ENCODE results near the gene KCNH1. TPM values are rescaled to one million over a fixed set of nuclear protein-coding genes. Genes with fewer than 3 reads are reported as not detected.

KCNH1 gene
- total RNA-seq, 1 experiment from 2014 or later = not detected

GRCh38 chr1:210678306-210678705, 455.6 kb downstream of the KCNH1 start:
- no peaks in the 10 kb centered on the region for H3K9me3 Mint-ChIP-seq (ENCODE audit: unreplicated experiment)
- Histone ChIP-seq H3K9me3 (no peaks in the 10 kb centered on the region), H3K4me3 (ENCODE audit: low read depth, low read length) (no peak overlapping the region), H3K4me1 (no peaks in the 10 kb centered on the region), H3K36me3 (ENCODE audit: control insufficient read depth, insufficient read depth, low read length) (no peaks in the 10 kb centered on the region), H3K27me3 (replicated peaks; ENCODE audit: control insufficient read depth, insufficient read depth, low read length) (no peaks in the 10 kb centered on the region)
- POLR2A ChIA-PET = no interaction called here
- BruUV-seq (replicated peaks) = no TSS peak
- no peak overlapping the region for H3K4me3 Mint-ChIP-seq (ENCODE audit: unreplicated experiment)
- H3K4me1 Mint-ChIP-seq (ENCODE audit: low read depth, unreplicated experiment) = no peaks in the 10 kb centered on the region
- CTCF ChIA-PET = no interaction called here
- H3K27me3 Mint-ChIP-seq (ENCODE audit: insufficient read depth, unreplicated experiment) = peaks cover 5% of the 10 kb centered on the region
- H3K36me3 Mint-ChIP-seq (ENCODE audit: insufficient read depth, unreplicated experiment) = no peaks in the 10 kb centered on the region
- no peak overlapping the region for H3K27ac Mint-ChIP-seq (ENCODE audit: unreplicated experiment)
- DNase-seq = no peak
- no peak for TF ChIP-seq CTCF (IDR thresholded peaks at IDR 0.05; ENCODE audit: insufficient read depth in 1 of 2, low read depth in 1 of 2, low read length in 1 of 2, severe bottlenecking in 1 of 2, unreplicated experiment in 1 of 2)
- intact Hi-C loops (cut with micrococcal nuclease; ENCODE audit: unreplicated experiment) = no loop called here

GRCh38 chr1:210677533-210677932, 456.4 kb downstream of the KCNH1 start:
- DNase-seq = no peak

GRCh38 chr1:210676539-210676938, 457.4 kb downstream of the KCNH1 start:
- Mint-ChIP-seq H3K4me3 (ENCODE audit: unreplicated experiment) (no peak overlapping the region), H3K4me1 (ENCODE audit: low read depth, unreplicated experiment) (no peaks in the 10 kb centered on the region), H3K36me3 (ENCODE audit: insufficient read depth, unreplicated experiment) (no peaks in the 10 kb centered on the region), H3K27me3 (ENCODE audit: insufficient read depth, unreplicated experiment) (peaks cover 7% of the 10 kb centered on the region), H3K27ac (ENCODE audit: unreplicated experiment) (no peak overlapping the region), H3K9me3 (ENCODE audit: unreplicated experiment) (no peaks in the 10 kb centered on the region)
- no peak for TF ChIP-seq CTCF (IDR thresholded peaks at IDR 0.05; ENCODE audit: insufficient read depth in 1 of 2, low read depth in 1 of 2, low read length in 1 of 2, severe bottlenecking in 1 of 2, unreplicated experiment in 1 of 2)
- Histone ChIP-seq H3K27me3 (replicated peaks; ENCODE audit: control insufficient read depth, insufficient read depth, low read length) (no peaks in the 10 kb centered on the region), H3K4me1 (no peaks in the 10 kb centered on the region), H3K4me3 (ENCODE audit: low read depth, low read length) (no peak overlapping the region), H3K36me3 (ENCODE audit: control insufficient read depth, insufficient read depth, low read length) (no peaks in the 10 kb centered on the region), H3K9me3 (no peaks in the 10 kb centered on the region)
- CTCF ChIA-PET = no interaction called here
- intact Hi-C loops (cut with micrococcal nuclease; ENCODE audit: unreplicated experiment) = no loop called here
- BruUV-seq (replicated peaks) = no TSS peak
- no peak for DNase-seq
- POLR2A ChIA-PET = no interaction called here

More at GRCh38 chr1:210677533-210677932, 456.4 kb downstream of the KCNH1 start:
- intact Hi-C loops (cut with micrococcal nuclease; ENCODE audit: unreplicated experiment) = no loop called here
- TF ChIP-seq CTCF (IDR thresholded peaks at IDR 0.05; ENCODE audit: insufficient read depth in 1 of 2, low read depth in 1 of 2, low read length in 1 of 2, severe bottlenecking in 1 of 2, unreplicated experiment in 1 of 2) = no peak
- ChIA-PET POLR2A (no interaction called here), CTCF (no interaction called here)
- Mint-ChIP-seq H3K27me3 (ENCODE audit: insufficient read depth, unreplicated experiment) (peaks cover 7% of the 10 kb centered on the region), H3K36me3 (ENCODE audit: insufficient read depth, unreplicated experiment) (no peaks in the 10 kb centered on the region), H3K4me1 (ENCODE audit: low read depth, unreplicated experiment) (no peaks in the 10 kb centered on the region), H3K27ac (ENCODE audit: unreplicated experiment) (no peak overlapping the region), H3K4me3 (ENCODE audit: unreplicated experiment) (no peak overlapping the region), H3K9me3 (ENCODE audit: unreplicated experiment) (no peaks in the 10 kb centered on the region)
- no peaks in the 10 kb centered on the region for H3K4me1 ChIP-seq
- H3K9me3 ChIP-seq = no peaks in the 10 kb centered on the region
- H3K36me3 ChIP-seq (ENCODE audit: control insufficient read depth, insufficient read depth, low read length) = no peaks in the 10 kb centered on the region
- no TSS peak for BruUV-seq (replicated peaks)
- H3K27me3 ChIP-seq (replicated peaks; ENCODE audit: control insufficient read depth, insufficient read depth, low read length) = no peaks in the 10 kb centered on the region
- no peak overlapping the region for H3K4me3 ChIP-seq (ENCODE audit: low read depth, low read length)
